Fibroblast of skin of left quadriceps (primary cell): ENCODE measurements around the gene INPP4A.
A peak's percentile ranks its signal among the peaks of the same experiment; 100 is the strongest.

Experiments
- DNase-seq, 2 experiments: peaks; one replicate each; pipeline ENCODE4 v3.0.0-alpha.2; 2013; ENCODE audit warnings: low read depth in 2 of 2

The INPP4A gene

GRCh38 chr2:98540536-98540935, 95.9 kb downstream of the INPP4A start:
- DNase-seq: no peak

- DNase-seq: no peak
These were observed 96.8 kb downstream of the INPP4A start for GRCh38 chr2:98541489-98541888.

GRCh38 chr2:98541906-98542305, 97.2 kb downstream of the INPP4A start:
- DNase-seq: no peak

- no peak for DNase-seq
These were observed 98.6 kb downstream of the INPP4A start for GRCh38 chr2:98543214-98543613.

- no peak for DNase-seq
These were observed 99.2 kb downstream of the INPP4A start for GRCh38 chr2:98543842-98544241.

GRCh38 chr2:98545591-98545990, 100.9 kb downstream of the INPP4A start:
- DNase-seq: no peak

- no peak for DNase-seq
These were observed 101.5 kb downstream of the INPP4A start for GRCh38 chr2:98546186-98546585.

GRCh38 chr2:98547092-98547790, 102.6 kb downstream of the INPP4A start:
- DNase-seq: no peak

GRCh38 chr2:98548920-98549818, 104.5 kb downstream of the INPP4A start:
- DNase-seq: no peak

GRCh38 chr2:98550165-98550564, 105.5 kb downstream of the INPP4A start:
- DNase-seq: no peak

GRCh38 chr2:98551316-98551715, 106.7 kb downstream of the INPP4A start:
- no peak for DNase-seq

GRCh38 chr2:98552499-98553179, 108.0 kb downstream of the INPP4A start:
- DNase-seq: peak in 1 of 2 experiments; percentile 20

GRCh38 chr2:98554116-98554861, 109.6 kb downstream of the INPP4A start:
- no peak for DNase-seq

- DNase-seq: no peak
These were observed 111.0 kb downstream of the INPP4A start for GRCh38 chr2:98555696-98556095.

- no peak for DNase-seq
These were observed 111.8 kb downstream of the INPP4A start for GRCh38 chr2:98556344-98557033.

GRCh38 chr2:98558852-98559530, 114.3 kb downstream of the INPP4A start:
- no peak for DNase-seq

- DNase-seq: no peak
These were observed 114.9 kb downstream of the INPP4A start for GRCh38 chr2:98559581-98559980.

GRCh38 chr2:98560256-98560771, 115.7 kb downstream of the INPP4A start:
- DNase-seq: peak; percentile 37 to 38

- no peak for DNase-seq
These were observed 116.4 kb downstream of the INPP4A start for GRCh38 chr2:98561018-98561417.
